Measurements from ENCODE around the gene DAGLA. TPM values are rescaled to one million over a fixed set of nuclear protein-coding genes. Genes with fewer than 3 reads are reported as not detected.

The DAGLA gene
- total RNA-seq, 4 donors from 2014 or later = 1.5 to 4.9 (median 3.8) TPM

- Histone ChIP-seq H3K4me1 (peaks cover 17 to 66% (median 56%) of the 10 kb centered on the region in 4 donors), H3K9me3 (no peaks in the 10 kb centered on the region), H3K4me3 (peak overlapping the region in 3 of 4 donors; percentile 18 to 33 (median 23)), H3K36me3 (no peaks in the 10 kb centered on the region), H3K27ac (replicated peaks in 1 of 4) (peak overlapping the region; percentile 75 to 89 (median 84)), H3K27me3 (peaks cover 0 to 9% (median 0%) of the 10 kb centered on the region in 4 donors)
- no peak for DNase-seq (ENCODE audit: extremely low spot score)
- intact Hi-C loops (cut with DNase I) = no loop called here
- WGBS = 40% methylated on average over 3 of the region's 3 CpGs
- TF ChIP-seq POLR2AphosphoS5 (IDR thresholded peaks at IDR 0.05) = no peak
- no peak for TF ChIP-seq EP300 (IDR thresholded peaks at IDR 0.05)
- TF ChIP-seq POLR2A (IDR thresholded peaks at IDR 0.05; ENCODE audit: low read depth) = no peak
- TF ChIP-seq, protein P1, sequence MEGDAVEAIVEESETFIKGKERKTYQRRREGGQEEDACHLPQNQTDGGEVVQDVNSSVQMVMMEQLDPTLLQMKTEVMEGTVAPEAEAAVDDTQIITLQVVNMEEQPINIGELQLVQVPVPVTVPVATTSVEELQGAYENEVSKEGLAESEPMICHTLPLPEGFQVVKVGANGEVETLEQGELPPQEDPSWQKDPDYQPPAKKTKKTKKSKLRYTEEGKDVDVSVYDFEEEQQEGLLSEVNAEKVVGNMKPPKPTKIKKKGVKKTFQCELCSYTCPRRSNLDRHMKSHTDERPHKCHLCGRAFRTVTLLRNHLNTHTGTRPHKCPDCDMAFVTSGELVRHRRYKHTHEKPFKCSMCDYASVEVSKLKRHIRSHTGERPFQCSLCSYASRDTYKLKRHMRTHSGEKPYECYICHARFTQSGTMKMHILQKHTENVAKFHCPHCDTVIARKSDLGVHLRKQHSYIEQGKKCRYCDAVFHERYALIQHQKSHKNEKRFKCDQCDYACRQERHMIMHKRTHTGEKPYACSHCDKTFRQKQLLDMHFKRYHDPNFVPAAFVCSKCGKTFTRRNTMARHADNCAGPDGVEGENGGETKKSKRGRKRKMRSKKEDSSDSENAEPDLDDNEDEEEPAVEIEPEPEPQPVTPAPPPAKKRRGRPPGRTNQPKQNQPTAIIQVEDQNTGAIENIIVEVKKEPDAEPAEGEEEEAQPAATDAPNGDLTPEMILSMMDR (IDR thresholded peaks at IDR 0.05) = no peak
These were observed 8.9 kb downstream of the DAGLA start for GRCh38 chr11:61689164-61689496.

- TF ChIP-seq EP300 (IDR thresholded peaks at IDR 0.05) = no peak
- no peak for TF ChIP-seq POLR2A (IDR thresholded peaks at IDR 0.05; ENCODE audit: low read depth)
- no peak for TF ChIP-seq POLR2AphosphoS5 (IDR thresholded peaks at IDR 0.05)
- TF ChIP-seq, protein P1 (IDR thresholded peaks at IDR 0.05) = no peak
- Histone ChIP-seq H3K36me3 (no peaks in the 10 kb centered on the region), H3K4me3 (no peak overlapping the region), H3K27ac (replicated peaks in 1 of 4) (no peak overlapping the region), H3K27me3 (no peaks in the 10 kb centered on the region), H3K4me1 (peaks cover 35 to 73% (median 65%) of the 10 kb centered on the region in 4 donors), H3K9me3 (no peaks in the 10 kb centered on the region)
- WGBS = 95% methylated on average over 12 of the region's 17 CpGs
- intact Hi-C loops (cut with DNase I) = no loop called here
- no peak for DNase-seq (ENCODE audit: extremely low spot score)
These were observed 10.7 kb downstream of the DAGLA start for GRCh38 chr11:61690706-61691379.

- intact Hi-C loops (cut with DNase I) = no loop called here
- H3K27ac ChIP-seq (replicated peaks in 1 of 4) = no peak overlapping the region
- H3K4me3 ChIP-seq = no peak overlapping the region
- 87% methylated on average over 7 of the region's 12 CpGs for WGBS
- no peak for DNase-seq (ENCODE audit: extremely low spot score)
- no peaks in the 10 kb centered on the region for H3K9me3 ChIP-seq
- no peaks in the 10 kb centered on the region for H3K27me3 ChIP-seq
- TF ChIP-seq EP300 (IDR thresholded peaks at IDR 0.05) (no peak), POLR2A (IDR thresholded peaks at IDR 0.05; ENCODE audit: low read depth) (no peak), POLR2AphosphoS5 (IDR thresholded peaks at IDR 0.05) (no peak)
- TF ChIP-seq, protein P1 (IDR thresholded peaks at IDR 0.05) = no peak
- no peaks in the 10 kb centered on the region for H3K36me3 ChIP-seq
- H3K4me1 ChIP-seq = peaks cover 42 to 81% (median 72%) of the 10 kb centered on the region in 4 donors
These were observed 11.4 kb downstream of the DAGLA start for GRCh38 chr11:61691380-61692156.

GRCh38 chr11:61693922-61694601 is 13.9 kb downstream of the DAGLA start:
- Histone ChIP-seq H3K27ac (replicated peaks in 1 of 4) (peak overlapping the region; percentile 87 to 96 (median 89)), H3K36me3 (no peaks in the 10 kb centered on the region), H3K4me1 (peaks cover 58 to 91% (median 80%) of the 10 kb centered on the region in 4 donors), H3K27me3 (no peaks in the 10 kb centered on the region), H3K4me3 (no peak overlapping the region), H3K9me3 (no peaks in the 10 kb centered on the region)
- intact Hi-C loops (cut with DNase I) = no loop called here
- no peak for DNase-seq (ENCODE audit: extremely low spot score)
- WGBS = 68% methylated on average over 9 of the region's 11 CpGs
- TF ChIP-seq POLR2A (IDR thresholded peaks at IDR 0.05; ENCODE audit: low read depth) = no peak

DNA sequence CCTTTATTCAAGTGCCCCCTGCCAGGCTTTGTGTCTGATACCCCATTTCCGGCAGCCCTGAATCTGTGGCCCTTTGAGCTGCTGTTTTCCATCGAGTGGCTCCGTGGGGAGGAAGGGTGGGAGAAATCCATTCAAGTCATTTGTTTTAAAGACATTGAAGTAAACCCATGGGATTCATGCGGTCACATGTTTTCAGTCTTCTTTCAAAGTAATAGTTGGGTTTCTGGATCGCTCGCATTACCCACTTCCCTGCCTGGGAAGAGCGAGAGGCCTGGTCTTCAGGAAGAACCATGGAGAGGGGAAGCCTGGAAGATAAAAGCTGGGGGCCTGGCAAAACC is 14.4 kb downstream of the DAGLA start:
- WGBS = 86% methylated on average over 7 of the region's 7 CpGs
- Histone ChIP-seq H3K27ac (replicated peaks in 1 of 4) (peak overlapping the region; percentile 87 to 96 (median 89)), H3K4me1 (peaks cover 61 to 91% (median 81%) of the 10 kb centered on the region in 4 donors), H3K27me3 (no peaks in the 10 kb centered on the region), H3K4me3 (peak overlapping the region in 1 of 4 donors; percentile 44), H3K9me3 (no peaks in the 10 kb centered on the region), H3K36me3 (no peaks in the 10 kb centered on the region)
- TF ChIP-seq POLR2AphosphoS5 (IDR thresholded peaks at IDR 0.05) (no peak), EP300 (IDR thresholded peaks at IDR 0.05) (no peak), POLR2A (IDR thresholded peaks at IDR 0.05; ENCODE audit: low read depth) (no peak)
- TF ChIP-seq, protein P1 (IDR thresholded peaks at IDR 0.05) = no peak
- no peak for DNase-seq (ENCODE audit: extremely low spot score)
- intact Hi-C loops (cut with DNase I) = no loop called here
